Amygdala (tissue), 56 donors: ENCODE data around the gene MRPS18C.
A peak's percentile ranks its signal among the peaks of the same experiment; 100 is the strongest.
"Not testable (repeated sequence)": the region's sequence is repeated elsewhere in the genome, so short reads cannot be mapped to it uniquely, and the experiment has no call there.

ENCODE experiments used
- DNase-seq, 56 donors: peaks; one replicate each; lab custom pipeline; 2025; lab: John Stamatoyannopoulos, UW

The MRPS18C gene

DNA sequence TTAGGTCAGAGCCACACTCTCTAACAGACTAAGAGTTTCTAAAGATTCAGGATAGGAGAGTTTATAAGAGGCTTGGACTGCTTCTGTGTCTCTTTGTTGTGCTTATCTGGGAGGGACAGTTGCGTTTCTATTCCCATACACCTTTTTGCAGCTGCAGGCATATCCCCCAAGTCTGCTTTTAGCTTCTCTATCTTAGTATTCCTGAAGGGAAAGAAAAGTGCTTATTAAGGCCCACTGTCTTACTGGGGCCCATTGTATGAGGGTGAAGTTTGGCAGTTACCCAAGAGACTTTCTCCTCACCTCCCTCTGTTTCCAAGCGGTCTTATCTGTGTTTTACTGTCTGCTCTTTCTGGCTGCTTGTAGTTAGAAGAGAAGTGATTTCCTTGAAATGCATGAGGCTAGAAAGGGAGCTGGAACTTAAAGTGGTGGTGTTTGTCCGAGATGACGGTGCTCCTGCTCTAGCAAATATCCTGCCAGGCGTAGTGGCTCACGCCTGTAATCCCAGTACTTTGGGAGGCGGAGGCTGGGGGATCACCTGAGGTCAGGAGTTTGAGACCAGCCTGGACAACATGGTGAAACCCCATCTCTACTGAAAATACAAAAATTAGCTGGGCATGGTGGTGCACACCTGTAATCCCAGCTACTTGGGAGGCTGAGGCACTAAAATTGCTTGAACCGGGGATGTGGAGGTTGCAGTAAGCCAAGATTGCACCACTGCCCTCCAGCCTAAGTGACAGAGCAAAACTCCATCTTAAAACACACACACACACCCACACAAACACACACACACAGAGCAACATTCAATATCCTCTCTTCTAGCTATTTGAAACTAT lies 40.4 kb downstream of the MRPS18C start:
- DNase-seq = not testable (repeated sequence)

DNA sequence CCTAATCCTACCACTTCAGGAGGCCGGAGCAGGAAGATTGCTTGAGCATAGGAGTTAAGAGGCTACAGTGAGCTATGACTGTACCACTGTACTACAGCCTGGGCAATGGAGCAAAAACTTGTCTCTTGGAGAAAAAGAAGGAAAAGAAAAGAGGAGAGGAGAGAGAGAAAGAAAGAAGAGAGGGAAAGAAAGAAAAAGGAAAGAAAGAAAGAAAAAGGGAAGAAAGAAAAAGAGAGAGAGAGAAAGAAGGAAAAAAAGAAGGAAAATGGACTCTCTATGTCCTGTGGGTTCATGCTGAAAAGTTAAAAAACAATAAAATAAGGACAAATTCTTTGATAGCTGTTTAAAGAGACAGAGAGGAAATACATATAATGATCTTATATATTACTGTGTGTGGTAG lies 42.3 kb downstream of the MRPS18C start:
- DNase-seq = no peak

DNA sequence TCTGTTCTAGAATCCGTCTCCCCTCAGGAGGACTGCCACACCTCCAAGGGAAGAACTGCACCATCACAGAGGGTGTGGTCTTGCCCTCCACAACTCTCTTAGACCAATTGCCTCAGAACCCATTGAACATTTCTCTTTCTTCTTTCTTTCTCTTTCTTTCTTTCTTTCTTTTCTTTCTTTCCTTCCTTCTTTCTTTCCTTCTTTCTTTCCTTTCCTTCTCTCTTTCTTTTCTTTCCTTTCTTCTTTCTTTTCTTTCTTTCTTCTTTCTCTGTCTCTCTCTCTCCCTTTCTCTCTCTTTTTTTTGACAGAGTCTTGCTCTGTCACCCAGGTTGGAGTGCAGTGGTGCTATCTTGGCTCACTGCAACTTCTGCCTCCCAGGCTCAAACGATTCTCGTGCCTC lies 45.8 kb downstream of the MRPS18C start:
- DNase-seq = not testable (repeated sequence)

DNA sequence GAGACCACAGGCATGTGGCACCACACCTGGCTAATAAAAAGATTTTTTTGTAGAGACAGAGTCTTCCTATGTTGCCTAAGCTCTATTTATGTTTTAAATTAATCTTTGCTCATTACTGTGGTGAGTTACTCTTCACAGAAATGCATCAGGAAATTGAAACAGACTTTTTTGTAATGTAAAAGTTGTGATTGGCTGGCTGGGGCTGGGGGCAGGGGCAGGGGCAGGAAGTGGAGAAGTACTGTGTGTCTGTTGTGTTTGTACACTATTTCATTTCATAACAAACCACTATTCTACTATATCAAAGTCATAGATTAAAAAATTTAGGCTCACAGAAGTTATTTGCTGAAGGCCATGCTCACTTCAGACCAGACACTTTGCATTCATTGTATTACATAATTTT lies 48.1 kb downstream of the MRPS18C start:
- DNase-seq = no peak

DNA sequence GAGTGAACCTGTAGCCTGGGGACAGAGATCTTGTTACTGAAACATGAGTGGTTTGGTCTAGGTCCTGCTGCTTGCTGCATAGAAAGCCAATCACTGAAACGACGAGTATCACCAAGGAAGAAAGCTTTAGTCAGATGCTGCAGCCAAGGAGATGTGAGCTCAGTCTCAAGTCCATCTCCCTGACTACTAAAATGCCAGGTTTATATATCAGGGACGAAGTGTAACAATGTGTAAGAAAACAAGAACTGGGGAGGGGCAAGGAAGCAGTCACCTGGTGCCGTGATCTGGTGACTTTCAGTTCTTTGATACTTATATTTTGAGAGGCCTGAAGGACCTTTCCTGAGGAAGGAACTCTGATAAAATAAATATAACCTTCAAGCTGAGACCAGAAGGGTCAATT lies 48.6 kb downstream of the MRPS18C start:
- DNase-seq = no peak

DNA sequence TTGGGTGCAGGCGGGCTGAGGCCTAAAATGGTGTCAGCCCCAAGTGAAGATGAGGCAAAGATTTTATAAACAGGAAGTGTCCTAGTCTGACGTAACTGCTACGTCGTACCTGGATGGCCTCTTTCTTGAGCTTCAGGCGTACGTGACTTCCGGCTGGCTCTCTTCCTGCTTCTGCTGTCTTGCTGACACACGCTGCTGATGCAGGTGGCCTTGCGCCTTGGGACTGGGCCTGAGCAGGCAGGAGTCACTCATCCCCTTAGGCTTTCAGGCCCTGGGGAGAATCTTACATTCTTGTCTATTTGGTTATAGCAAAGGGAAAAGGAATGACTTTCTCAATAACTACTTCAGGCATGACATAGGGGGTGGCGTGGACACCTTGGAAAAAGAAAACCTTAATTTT lies 49.1 kb downstream of the MRPS18C start:
- no peak for DNase-seq

DNA sequence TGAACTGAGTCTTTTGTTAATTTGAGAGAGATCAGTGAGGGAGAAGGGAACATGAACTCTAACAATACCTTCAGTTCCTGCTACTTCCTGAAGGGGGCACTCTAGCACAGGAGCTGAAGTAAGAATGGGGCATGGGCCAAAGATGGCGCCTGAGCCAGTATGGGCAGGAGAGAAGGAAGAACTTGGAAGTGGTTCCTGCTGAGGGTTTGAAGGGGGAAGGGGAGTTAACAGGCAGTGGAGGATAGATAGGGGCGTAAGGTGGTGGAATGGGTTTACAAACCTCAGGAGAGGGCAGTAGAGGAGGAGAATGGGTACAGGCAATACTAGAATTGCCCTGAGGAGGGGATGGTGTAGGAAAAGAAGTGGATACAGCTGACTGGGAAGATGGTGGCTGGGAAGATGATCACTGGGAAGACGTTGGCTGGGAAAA lies 53.3 kb downstream of the MRPS18C start:
- peak in 13 of 56 donors; percentile 0 to 12 (median 3) for DNase-seq

DNA sequence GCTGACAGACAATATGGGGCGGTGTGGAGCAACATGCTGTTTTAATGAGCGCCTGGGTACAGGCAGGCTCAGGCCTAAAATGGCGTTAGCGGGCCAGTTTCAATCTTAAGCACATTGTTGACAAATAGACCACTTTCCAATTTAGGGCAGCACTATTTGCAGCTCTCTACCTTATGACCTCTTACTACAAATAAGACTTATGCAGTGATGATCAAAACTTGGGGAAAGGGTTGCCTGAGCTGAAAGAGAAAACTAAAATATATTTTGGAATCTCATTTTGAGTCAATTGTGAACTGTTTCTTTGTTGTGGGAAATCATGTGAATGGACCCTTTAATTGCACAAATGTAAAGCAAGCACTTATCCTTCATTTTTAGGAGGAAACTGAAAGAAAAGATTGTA lies 54.6 kb downstream of the MRPS18C start:
- no peak for DNase-seq
